H1 (cell line): ENCODE data around the gene KLK7. TPM values are rescaled to one million over a fixed set of nuclear protein-coding genes. Genes with fewer than 3 reads are reported as not detected.

ENCODE experiments used
- CTCF ChIA-PET: fragments of 300-600 bp; sonication (Branson Sonifier 250); formaldehyde crosslinking; loops from one replicate; lab custom pipeline; 2021; ENCODE audit not compliant: partially characterized antibody; lab: Charles Lee
- POLR2A ChIA-PET: fragments of 300-600 bp; sonication (Branson Sonifier 250); formaldehyde crosslinking; loops from one replicate; lab custom pipeline; 2021; ENCODE audit warnings: inconsistent platforms; ENCODE audit not compliant: partially characterized antibody; lab: Charles Lee
- DNase-seq, 2 experiments: peaks; one replicate each; pipeline versions ENCODE4 v3.0.0 to v3.0.0-alpha.2; 2010 to 2022; ENCODE audit warnings: low spot score in 2 of 2, low read depth in 1 of 2, mixed read lengths in 1 of 2
- FAIRE-seq: peaks from 2 replicates; lab custom pipeline; 2011; peaks lifted over from hg19 to GRCh38; lab: Jason Lieb, UNC
- H2AFZ ChIP-seq: 2 replicates; pipeline ENCODE4 v1.8.1; 2012; ENCODE audit warnings: low read length, inconsistent platforms
- H2AK5ac ChIP-seq: 2 replicates; pipeline ENCODE4 v1.6.1; 2013; ENCODE audit warnings: low read depth, low read length
- H2BK120ac ChIP-seq: replicated peaks from 2 replicates; pipeline ENCODE3; 2013; ENCODE audit warnings: low read depth, low read length, inconsistent platforms
- H2BK12ac ChIP-seq: 2 replicates; pipeline ENCODE4 v1.6.1; 2013; ENCODE audit warnings: low read depth, low read length
- H2BK15ac ChIP-seq: 2 replicates; pipeline ENCODE4 v1.6.1; 2013; ENCODE audit warnings: low read length
- H2BK20ac ChIP-seq: 2 replicates; pipeline ENCODE4 v1.6.1; 2013; ENCODE audit warnings: low read length
- H2BK5ac ChIP-seq: 2 replicates; pipeline ENCODE4 v1.6.1; 2013; ENCODE audit warnings: low read depth, low read length
- H3K14ac ChIP-seq: 2 replicates; pipeline ENCODE4 v1.6.1; 2013; ENCODE audit warnings: inconsistent platforms; ENCODE audit not compliant: insufficient read length
- H3K18ac ChIP-seq: 2 replicates; pipeline ENCODE4 v1.6.1; 2013; ENCODE audit warnings: low read length; ENCODE audit errors: extremely low read depth
- H3K23ac ChIP-seq: 2 replicates; pipeline ENCODE4 v1.6.1; 2013; ENCODE audit warnings: inconsistent platforms; ENCODE audit not compliant: insufficient read length
- H3K23me2 ChIP-seq: 2 replicates; pipeline ENCODE4 v1.6.1; 2013; ENCODE audit warnings: low read depth, low read length
- H3K27ac ChIP-seq: 2 replicates; pipeline ENCODE4 v1.6.1; 2011; ENCODE audit warnings: low read depth, low read length, inconsistent platforms
- H3K27me3 ChIP-seq, 4 experiments: replicated peaks in 1 of 4; 1 replicate in 1 of 4; 2 replicates in 3 of 4; pipeline versions ENCODE4 v1.6.1 to v1.8.1; 2011 to 2013; ENCODE audit warnings: low read length in 3 of 4, mild to moderate bottlenecking in 3 of 4, inconsistent platforms in 2 of 4, mixed read lengths in 2 of 4, moderate library complexity in 1 of 4; ENCODE audit not compliant: control insufficient read depth in 3 of 4, insufficient read depth in 3 of 4; ENCODE audit errors: extremely low read depth in 1 of 4
- H3K36me3 ChIP-seq, 4 experiments: 2 replicates each; pipeline versions ENCODE4 v1.6.1 to v1.8.1; 2011 to 2013; ENCODE audit warnings: mild to moderate bottlenecking in 4 of 4, low read length in 3 of 4, moderate library complexity in 2 of 4, control low read depth in 1 of 4, inconsistent platforms in 1 of 4; ENCODE audit not compliant: insufficient read depth in 4 of 4, control insufficient read depth in 2 of 4
- H3K4ac ChIP-seq: replicated peaks from 2 replicates; pipeline ENCODE3; 2013; ENCODE audit warnings: low read length, low read depth, mixed read lengths, inconsistent platforms; ENCODE audit not compliant: insufficient read length
- H3K4me1 ChIP-seq, 4 experiments: replicated peaks in 1 of 4; 1 replicate in 1 of 4; 2 replicates in 3 of 4; pipeline versions ENCODE4 v1.6.1 to v1.8.1; 2011 to 2013; ENCODE audit warnings: low read length in 3 of 4, inconsistent platforms in 2 of 4, mixed read lengths in 1 of 4; ENCODE audit not compliant: insufficient read depth in 4 of 4, control insufficient read depth in 3 of 4
- H3K4me2 ChIP-seq, 2 experiments: 2 replicates each; pipeline versions ENCODE4 v1.6.1 to v1.8.1; 2011 to 2013; ENCODE audit warnings: low read depth in 2 of 2, low read length in 2 of 2, control low read depth in 1 of 2, inconsistent platforms in 1 of 2, mild to moderate bottlenecking in 1 of 2; ENCODE audit not compliant: insufficient read depth in 1 of 2
- H3K4me3 ChIP-seq, 4 experiments: fragments of 200-600, 300-600 bp in 1 of 4; sonication (generic), shearing (Covaris generic), sonication (Bioruptor Twin) in 1 of 4; 2 replicates each; pipeline versions ENCODE4 v1.5.1 to v1.8.1; 2011 to 2016; ENCODE audit warnings: low read length in 4 of 4, low read depth in 3 of 4, control low read depth in 2 of 4, inconsistent platforms in 2 of 4, mild to moderate bottlenecking in 2 of 4, mixed read lengths in 1 of 4, moderate library complexity in 1 of 4; ENCODE audit not compliant: insufficient read depth in 2 of 4; ENCODE audit errors: extremely low read depth in 1 of 4
- H3K56ac ChIP-seq: replicated peaks from 2 replicates; pipeline ENCODE3; 2013; ENCODE audit warnings: low read depth, mild to moderate bottlenecking, mixed read lengths, low read length, inconsistent platforms; ENCODE audit not compliant: insufficient read length
- H3K79me1 ChIP-seq: 2 replicates; pipeline ENCODE4 v1.6.1; 2013; ENCODE audit warnings: low read depth, low read length, control low read depth
- H3K79me2 ChIP-seq, 2 experiments: 2 replicates each; pipeline versions ENCODE4 v1.6.1 to v1.8.1; 2012 to 2013; ENCODE audit warnings: low read length in 2 of 2, mild to moderate bottlenecking in 2 of 2, inconsistent platforms in 1 of 2; ENCODE audit not compliant: insufficient read depth in 2 of 2, control insufficient read depth in 1 of 2
- H3K9ac ChIP-seq, 4 experiments: replicated peaks in 1 of 4; 1 replicate in 1 of 4; 2 replicates in 3 of 4; pipeline versions ENCODE4 v1.6.1 to v1.8.1; 2011 to 2013; ENCODE audit warnings: low read depth in 3 of 4, low read length in 3 of 4, control low read depth in 2 of 4, mild to moderate bottlenecking in 2 of 4, moderate library complexity in 2 of 4, inconsistent platforms in 1 of 4; ENCODE audit errors: extremely low read depth in 1 of 4
- H3K9me3 ChIP-seq, 2 experiments: 2 replicates each; pipeline versions ENCODE4 v1.6.1 to v1.8.1; 2012 to 2013; ENCODE audit warnings: mild to moderate bottlenecking in 2 of 2, moderate library complexity in 2 of 2, control low read depth in 1 of 2, inconsistent platforms in 1 of 2, low read depth in 1 of 2, low read length in 1 of 2, mixed read lengths in 1 of 2; ENCODE audit not compliant: insufficient read depth in 2 of 2
- H4K20me1 ChIP-seq, 2 experiments: replicated peaks in 1 of 2; 2 replicates each; pipeline versions ENCODE3 to v1.8.1; 2011 to 2013; ENCODE audit warnings: inconsistent platforms in 2 of 2, low read length in 2 of 2, mild to moderate bottlenecking in 1 of 2; ENCODE audit not compliant: insufficient read depth in 2 of 2, control insufficient read depth in 1 of 2
- H4K5ac ChIP-seq: 2 replicates; pipeline ENCODE4 v1.6.1; 2013; ENCODE audit warnings: low read length, low read depth, mixed read lengths, inconsistent platforms; ENCODE audit not compliant: insufficient read length
- H4K8ac ChIP-seq: 2 replicates; pipeline ENCODE4 v1.8.0; 2013; ENCODE audit warnings: mild to moderate bottlenecking, moderate library complexity, low read length, inconsistent platforms; ENCODE audit not compliant: insufficient read depth; ENCODE audit errors: extremely low read depth
- H4K91ac ChIP-seq: replicated peaks from 2 replicates; pipeline ENCODE3; 2013; ENCODE audit warnings: low read length, mixed read lengths, inconsistent platforms; ENCODE audit not compliant: insufficient read length
- TEAD4 ChIP-seq: IDR thresholded peaks from 2 replicates; pipeline ENCODE4 v1.6.1; 2012; ENCODE audit warnings: low read depth, low read length, inconsistent platforms, mixed read lengths
- WGBS, 2 experiments: shearing (Covaris generic) in 1 of 2; methylation state at CpG; one replicate each; pipeline versions ENCODE4 v1.1.6 to v1.1.7; 2013 to 2015; ENCODE audit warnings: low lambda C conversion rate in 2 of 2, mixed read lengths in 2 of 2, inconsistent platforms in 1 of 2, low coverage in 1 of 2, missing lambda C conversion rate in 1 of 2; ENCODE audit not compliant: insufficient replicate concordance in 2 of 2, insufficient coverage in 1 of 2, insufficient read length in 1 of 2; ENCODE audit errors: extremely low coverage in 1 of 2, missing lambda C conversion rate in 1 of 2; 5-methylcytosine and 5-hydroxymethylcytosine counted together
- polyA plus RNA-seq, 7 experiments: library from polyadenylated mRNA; depleted of rRNA in 3 of 7; stranded (reverse) in 5 of 7; unstranded in 2 of 7; fragments of >200 nt in 5 of 7; fragments of 200-250 nt in 2 of 7; gene quantifications; 1 replicate in 5 of 7; 2 replicates in 1 of 7; 4 replicates in 1 of 7; pipeline versions ENCODE4 v1.2.1 to v1.2.3, GENCODE V29; 2011 to 2013; ENCODE audit warnings: missing spikeins in 2 of 7, mixed read lengths in 2 of 7
- total RNA-seq: library from RNA; stranded (reverse); fragmentation: NEBNext Ultra II Directional; extraction: Animal tissue kit (Norgen Biotek cat#: 25700); gene quantifications from 2 replicates; pipeline ENCODE4 v1.2.1, GENCODE V29; 2021

KLK7 gene
- total and polyA plus RNA-seq, 2 of the 8 experiments (the other 6 are each of a cell fraction or from before 2014, with no cell fraction given), result 0.73 to 1.4 TPM

GRCh38 chr19:51031220-51031879, 47.6 kb upstream of the KLK7 start:
- H2BK120ac ChIP-seq, result no peak overlapping the region
- FAIRE-seq, result no peak
- no peak overlapping the region for H3K9ac ChIP-seq
- H3K4me3 ChIP-seq, result no peak overlapping the region
- no peaks in the 10 kb centered on the region for H3K79me2 ChIP-seq
- no peak overlapping the region; the same call in 1 of the 2 replicates for H2BK15ac ChIP-seq
- no peaks in the 10 kb centered on the region for H3K23me2 ChIP-seq
- H3K27ac ChIP-seq, result no peak overlapping the region
- DNase-seq, result no peak
- H4K5ac ChIP-seq, result no peak overlapping the region
- H2BK5ac ChIP-seq, result no peak overlapping the region
- H3K56ac ChIP-seq, result no peak overlapping the region
- no peak for TF ChIP-seq TEAD4
- 88% methylated on average over 7 of the region's 7 CpGs; no CpG with 5 or more reads in 1 of the 2 experiments for WGBS, 2 experiments
- H2AK5ac ChIP-seq, result 0 out of 2 replicates have a peak overlapping the region, but pooled peaks have one; percentile 53
- H3K4ac ChIP-seq, result no peak overlapping the region
- H3K18ac ChIP-seq, result no peak overlapping the region
- H3K23ac ChIP-seq, result no peak overlapping the region
- no peak overlapping the region for H3K14ac ChIP-seq
- no peak overlapping the region for H2AFZ ChIP-seq
- no peak overlapping the region for H4K91ac ChIP-seq
- peak overlapping the region; percentile 16; the same call in 1 of the 2 replicates for H4K8ac ChIP-seq
- peaks cover 0 to 16% (median 8%) of the 10 kb centered on the region in 4 experiments; a peak in 5 of 7 replicates for H3K4me1 ChIP-seq
- no peaks in the 10 kb centered on the region; a peak in 1 of 7 replicates for H3K27me3 ChIP-seq
- no peaks in the 10 kb centered on the region; the same call in 1 of the 2 replicates for H3K79me1 ChIP-seq
- H4K20me1 ChIP-seq, result no peaks in the 10 kb centered on the region
- 0 out of 2 replicates have a peak overlapping the region, but pooled peaks have one; percentile 5 for H2BK12ac ChIP-seq
- H3K9me3 ChIP-seq, result no peaks in the 10 kb centered on the region
- H3K36me3 ChIP-seq, result no peaks in the 10 kb centered on the region
- ChIA-PET CTCF (interaction anchor here (0.9 to 2.4 kb wide), 2 partner anchors 10 to 64 kb away, joined by 4 to 10 read pairs; no protein-coding TSS in a partner anchor), POLR2A (interaction anchor here (0.6 kb wide), 1 partner anchor 365 kb away, joined by 3 read pairs; no protein-coding TSS in a partner anchor)
- H3K4me2 ChIP-seq, result no peak overlapping the region
- H2BK20ac ChIP-seq, result no peak overlapping the region; the same call in 1 of the 2 replicates
